ENCODE data around the gene GRM1.

DNA sequence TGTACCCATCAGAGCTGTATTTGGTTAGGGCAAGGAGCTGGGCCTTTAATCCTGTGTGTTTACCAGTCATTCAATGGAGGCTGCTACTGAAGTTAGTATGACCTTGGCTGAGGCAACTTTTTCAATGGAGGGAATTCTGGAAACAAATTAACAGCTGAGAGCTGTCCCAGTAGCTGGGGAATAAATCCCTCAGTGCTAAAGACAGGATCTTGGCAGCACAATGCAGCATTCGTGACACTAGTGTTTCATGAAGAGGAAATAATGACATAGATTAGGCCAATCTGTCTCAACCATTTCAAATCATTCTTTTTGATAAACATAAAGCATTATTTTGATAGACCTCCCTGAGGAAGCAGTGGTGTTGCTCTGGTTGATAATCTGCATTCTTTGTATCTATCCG, 42.9 kb downstream of the GRM1 start:
- TF ChIP-seq, protein P1, sequence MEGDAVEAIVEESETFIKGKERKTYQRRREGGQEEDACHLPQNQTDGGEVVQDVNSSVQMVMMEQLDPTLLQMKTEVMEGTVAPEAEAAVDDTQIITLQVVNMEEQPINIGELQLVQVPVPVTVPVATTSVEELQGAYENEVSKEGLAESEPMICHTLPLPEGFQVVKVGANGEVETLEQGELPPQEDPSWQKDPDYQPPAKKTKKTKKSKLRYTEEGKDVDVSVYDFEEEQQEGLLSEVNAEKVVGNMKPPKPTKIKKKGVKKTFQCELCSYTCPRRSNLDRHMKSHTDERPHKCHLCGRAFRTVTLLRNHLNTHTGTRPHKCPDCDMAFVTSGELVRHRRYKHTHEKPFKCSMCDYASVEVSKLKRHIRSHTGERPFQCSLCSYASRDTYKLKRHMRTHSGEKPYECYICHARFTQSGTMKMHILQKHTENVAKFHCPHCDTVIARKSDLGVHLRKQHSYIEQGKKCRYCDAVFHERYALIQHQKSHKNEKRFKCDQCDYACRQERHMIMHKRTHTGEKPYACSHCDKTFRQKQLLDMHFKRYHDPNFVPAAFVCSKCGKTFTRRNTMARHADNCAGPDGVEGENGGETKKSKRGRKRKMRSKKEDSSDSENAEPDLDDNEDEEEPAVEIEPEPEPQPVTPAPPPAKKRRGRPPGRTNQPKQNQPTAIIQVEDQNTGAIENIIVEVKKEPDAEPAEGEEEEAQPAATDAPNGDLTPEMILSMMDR (IDR thresholded peaks at IDR 0.05) = no peak
- TF ChIP-seq POLR2A (IDR thresholded peaks at IDR 0.05) (no peak), EP300 (IDR thresholded peaks at IDR 0.05) (no peak)

Data from ovary (tissue), 3 donors.